CD4-positive, alpha-beta memory T cell (primary cell): Measurements from ENCODE around the gene SIM1. TPM values are rescaled to one million over a fixed set of nuclear protein-coding genes. Genes with fewer than 3 reads are reported as not detected.
A peak's percentile ranks its signal among the peaks of the same experiment; 100 is the strongest.

Experiments
- CTCF ChIA-PET: fragments of 350-600 bp; sonication (Branson Sonifier 250); formaldehyde crosslinking; loops from one replicate; lab custom pipeline; 2021; ENCODE audit warnings: inconsistent platforms; ENCODE audit not compliant: partially characterized antibody; lab: Charles Lee
- POLR2A ChIA-PET: fragments of 350-600 bp; sonication (Branson Sonifier 250); formaldehyde crosslinking; loops from one replicate; lab custom pipeline; 2021; ENCODE audit not compliant: partially characterized antibody; lab: Charles Lee
- DNase-seq, 5 donors: peaks; one replicate each; pipeline versions ENCODE4 v3.0.0 to v3.0.0-alpha.2; 2020 to 2022; ENCODE audit warnings: mixed read lengths in 1 of 5
- H3K27ac ChIP-seq: one replicate; pipeline ENCODE4 v1.7.0; 2013; ENCODE audit warnings: low read depth, low read length
- H3K27me3 ChIP-seq: 2 replicates; pipeline ENCODE4 v1.7.0; 2013; ENCODE audit warnings: mild to moderate bottlenecking, low read length, moderate library complexity; ENCODE audit not compliant: insufficient read depth
- H3K36me3 ChIP-seq: 2 replicates; pipeline ENCODE4 v1.7.0; 2013; ENCODE audit warnings: mild to moderate bottlenecking, low read length, moderate library complexity; ENCODE audit not compliant: insufficient read depth
- H3K4me1 ChIP-seq: 2 replicates; pipeline ENCODE4 v1.7.0; 2013; ENCODE audit warnings: mild to moderate bottlenecking, low read length, moderate library complexity; ENCODE audit not compliant: insufficient read depth
- H3K4me3 ChIP-seq, 2 donors: one replicate each; pipeline ENCODE4 v1.7.0; 2013; ENCODE audit warnings: low read length in 2 of 2, mild to moderate bottlenecking in 1 of 2
- H3K9me3 ChIP-seq, 2 donors: one replicate each; pipeline ENCODE4 v1.7.0; 2013; ENCODE audit warnings: low read length in 2 of 2, control low read depth in 1 of 2; ENCODE audit not compliant: control insufficient read depth in 1 of 2
- H3K27ac Mint-ChIP-seq, 7 donors: one replicate each; pipeline ENCODE4 v1.8.0; 2020 to 2021; ENCODE audit warnings: mixed read lengths in 7 of 7, mild to moderate bottlenecking in 6 of 7, inconsistent platforms in 3 of 7, moderate library complexity in 3 of 7
- H3K27me3 Mint-ChIP-seq, 2 donors: one replicate each; pipeline ENCODE4 v1.8.0; 2020 to 2021; ENCODE audit warnings: mixed read lengths in 2 of 2
- H3K36me3 Mint-ChIP-seq, 2 donors: one replicate each; pipeline ENCODE4 v1.8.0; 2020 to 2021; ENCODE audit warnings: mixed read lengths in 2 of 2, inconsistent platforms in 1 of 2, mild to moderate bottlenecking in 1 of 2
- H3K4me1 Mint-ChIP-seq, 4 donors: one replicate each; pipeline ENCODE4 v1.8.0; 2020 to 2021; ENCODE audit warnings: mixed read lengths in 4 of 4, mild to moderate bottlenecking in 1 of 4
- H3K4me3 Mint-ChIP-seq, 8 donors: one replicate each; pipeline ENCODE4 v1.8.0; 2020 to 2021; ENCODE audit warnings: mixed read lengths in 8 of 8, mild to moderate bottlenecking in 7 of 8, moderate library complexity in 6 of 8, inconsistent platforms in 3 of 8
- H3K9me3 Mint-ChIP-seq, 8 donors: one replicate each; pipeline ENCODE4 v1.8.0; 2020 to 2021; ENCODE audit warnings: mixed read lengths in 8 of 8, mild to moderate bottlenecking in 5 of 8, inconsistent platforms in 3 of 8, moderate library complexity in 1 of 8
- intact Hi-C: fragments of 100-400 bp; cut with micrococcal nuclease; formaldehyde crosslinking; loops from one replicate; pipeline ENCODE4 v1.15.1; 2023
- polyA plus RNA-seq, 2 donors: library from polyadenylated mRNA; unstranded; fragments of 300-500 nt; fragmentation: Illumina TruSeq; gene quantifications; one replicate each; pipeline ENCODE4 v1.2.3, GENCODE V29; 2021
- total RNA-seq, 2 experiments: library from RNA; stranded (reverse); gene quantifications; one replicate each; pipeline ENCODE4 v1.2.3, GENCODE V29; 2021

SIM1 gene
- total and polyA plus RNA-seq, 4 experiments from 2014 or later = not detected

GRCh38 chr6:100432136-100432535 is 32.6 kb downstream of the SIM1 start:
- H3K27me3 Mint-ChIP-seq = peaks cover 17 to 20% of the 10 kb centered on the region in 2 donors
- intact Hi-C loops = no loop called here
- Histone ChIP-seq H3K27ac (no peak overlapping the region), H3K9me3 (no peaks in the 10 kb centered on the region), H3K4me1 (no peaks in the 10 kb centered on the region), H3K27me3 (peaks cover 4% of the 10 kb centered on the region), H3K4me3 (no peak overlapping the region), H3K36me3 (no peaks in the 10 kb centered on the region)
- ChIA-PET CTCF (no interaction called here), POLR2A (no interaction called here)
- H3K27ac Mint-ChIP-seq = no peak overlapping the region
- DNase-seq = no peak
- H3K4me1 Mint-ChIP-seq = no peaks in the 10 kb centered on the region
- H3K36me3 Mint-ChIP-seq = no peaks in the 10 kb centered on the region
- peaks cover 0 to 2% (median 0%) of the 10 kb centered on the region in 8 donors for H3K9me3 Mint-ChIP-seq
- no peak overlapping the region for H3K4me3 Mint-ChIP-seq

GRCh38 chr6:100430962-100431361 is 33.8 kb downstream of the SIM1 start:
- H3K9me3 Mint-ChIP-seq = peaks cover 0 to 2% (median 0%) of the 10 kb centered on the region in 8 donors
- no peaks in the 10 kb centered on the region for H3K9me3 ChIP-seq
- no peaks in the 10 kb centered on the region for H3K36me3 ChIP-seq
- H3K4me1 Mint-ChIP-seq = no peaks in the 10 kb centered on the region
- H3K4me3 ChIP-seq = no peak overlapping the region
- no peak for DNase-seq
- ChIA-PET CTCF (no interaction called here), POLR2A (no interaction called here)
- peaks cover 18 to 22% of the 10 kb centered on the region in 2 donors for H3K27me3 Mint-ChIP-seq
- H3K4me1 ChIP-seq = no peaks in the 10 kb centered on the region
- H3K27me3 ChIP-seq = peaks cover 4% of the 10 kb centered on the region
- H3K27ac Mint-ChIP-seq = no peak overlapping the region
- no peak overlapping the region for H3K4me3 Mint-ChIP-seq
- H3K36me3 Mint-ChIP-seq = no peaks in the 10 kb centered on the region
- intact Hi-C loops = no loop called here
- no peak overlapping the region for H3K27ac ChIP-seq

- Mint-ChIP-seq H3K27me3 (peaks cover 4 to 18% of the 10 kb centered on the region in 2 donors), H3K27ac (no peak overlapping the region), H3K36me3 (no peaks in the 10 kb centered on the region), H3K4me3 (no peak overlapping the region), H3K4me1 (no peaks in the 10 kb centered on the region), H3K9me3 (no peaks in the 10 kb centered on the region)
- intact Hi-C loops = no loop called here
- peaks cover 4% of the 10 kb centered on the region for H3K27me3 ChIP-seq
- no peak for DNase-seq
- H3K27ac ChIP-seq = no peak overlapping the region
- CTCF ChIA-PET = no interaction called here
- no peaks in the 10 kb centered on the region for H3K9me3 ChIP-seq
- H3K4me1 ChIP-seq = no peaks in the 10 kb centered on the region
- no peaks in the 10 kb centered on the region for H3K36me3 ChIP-seq
- H3K4me3 ChIP-seq = no peak overlapping the region
- POLR2A ChIA-PET = no interaction called here
Measured at GRCh38 chr6:100427452-100427851, 37.3 kb downstream of the SIM1 start.

GRCh38 chr6:100426744-100427338 is 37.9 kb downstream of the SIM1 start:
- H3K27ac ChIP-seq = no peak overlapping the region
- no peaks in the 10 kb centered on the region for H3K36me3 ChIP-seq
- peaks cover 4 to 16% of the 10 kb centered on the region in 2 donors for H3K27me3 Mint-ChIP-seq
- H3K4me1 ChIP-seq = no peaks in the 10 kb centered on the region
- no peak overlapping the region for H3K27ac Mint-ChIP-seq
- peaks cover 4% of the 10 kb centered on the region for H3K27me3 ChIP-seq
- H3K9me3 ChIP-seq = no peaks in the 10 kb centered on the region
- intact Hi-C loops = no loop called here
- H3K36me3 Mint-ChIP-seq = no peaks in the 10 kb centered on the region
- no peaks in the 10 kb centered on the region for H3K4me1 Mint-ChIP-seq
- no peak overlapping the region for H3K4me3 Mint-ChIP-seq
- no peaks in the 10 kb centered on the region for H3K9me3 Mint-ChIP-seq
- CTCF ChIA-PET = no interaction called here
- H3K4me3 ChIP-seq = no peak overlapping the region
- no peak for DNase-seq
- POLR2A ChIA-PET = no interaction called here

GRCh38 chr6:100426241-100426640 is 38.5 kb downstream of the SIM1 start:
- CTCF ChIA-PET = no interaction called here
- POLR2A ChIA-PET = no interaction called here
- Histone ChIP-seq H3K27ac (no peak overlapping the region), H3K4me1 (no peaks in the 10 kb centered on the region), H3K9me3 (no peaks in the 10 kb centered on the region), H3K36me3 (no peaks in the 10 kb centered on the region), H3K27me3 (no peaks in the 10 kb centered on the region), H3K4me3 (no peak overlapping the region)
- peaks cover 4 to 14% of the 10 kb centered on the region in 2 donors for H3K27me3 Mint-ChIP-seq
- no peak overlapping the region for H3K4me3 Mint-ChIP-seq
- DNase-seq = no peak
- no peak overlapping the region for H3K27ac Mint-ChIP-seq
- no peaks in the 10 kb centered on the region for H3K9me3 Mint-ChIP-seq
- H3K4me1 Mint-ChIP-seq = no peaks in the 10 kb centered on the region
- no peaks in the 10 kb centered on the region for H3K36me3 Mint-ChIP-seq
- intact Hi-C loops = no loop called here

- Histone ChIP-seq H3K4me1 (no peaks in the 10 kb centered on the region), H3K9me3 (no peaks in the 10 kb centered on the region), H3K27me3 (no peaks in the 10 kb centered on the region), H3K27ac (no peak overlapping the region), H3K4me3 (no peak overlapping the region), H3K36me3 (no peaks in the 10 kb centered on the region)
- Mint-ChIP-seq H3K4me1 (no peaks in the 10 kb centered on the region), H3K27ac (no peak overlapping the region), H3K27me3 (peaks cover 3 to 5% of the 10 kb centered on the region in 2 donors), H3K36me3 (no peaks in the 10 kb centered on the region), H3K4me3 (peak overlapping the region in 1 of 8 donors; percentile 2), H3K9me3 (no peaks in the 10 kb centered on the region)
- no peak for DNase-seq
- CTCF ChIA-PET = interaction anchor here (1.2 kb wide), 1 partner anchor 10 kb away, joined by 3 read pairs; no protein-coding TSS in a partner anchor
- intact Hi-C loops = no loop called here
- POLR2A ChIA-PET = no interaction called here
Measured at GRCh38 chr6:100420711-100421110, 44.0 kb downstream of the SIM1 start.

- intact Hi-C loops = no loop called here
- POLR2A ChIA-PET = no interaction called here
- H3K4me1 Mint-ChIP-seq = no peaks in the 10 kb centered on the region
Measured at GRCh38 chr6:100417036-100417435, 47.7 kb downstream of the SIM1 start.

More at GRCh38 chr6:100417036-100417435, 47.7 kb downstream of the SIM1 start:
- peaks cover 4% of the 10 kb centered on the region in 2 donors for H3K27me3 Mint-ChIP-seq
- no peaks in the 10 kb centered on the region for H3K36me3 Mint-ChIP-seq
- no peaks in the 10 kb centered on the region for H3K27me3 ChIP-seq
- CTCF ChIA-PET = no interaction called here
- no peaks in the 10 kb centered on the region for H3K36me3 ChIP-seq
- H3K9me3 ChIP-seq = no peaks in the 10 kb centered on the region
- H3K4me1 ChIP-seq = no peaks in the 10 kb centered on the region
- no peak overlapping the region for H3K4me3 ChIP-seq
- H3K4me3 Mint-ChIP-seq = no peak overlapping the region
- DNase-seq = no peak
- no peak overlapping the region for H3K27ac ChIP-seq
- peaks cover 0 to 5% (median 0%) of the 10 kb centered on the region in 8 donors for H3K9me3 Mint-ChIP-seq
- H3K27ac Mint-ChIP-seq = no peak overlapping the region
